ENCODE data around the gene PHLDB3.
"Not testable (repeated sequence)": the region's sequence is repeated elsewhere in the genome, so short reads cannot be mapped to it uniquely, and the experiment has no call there.

DNA sequence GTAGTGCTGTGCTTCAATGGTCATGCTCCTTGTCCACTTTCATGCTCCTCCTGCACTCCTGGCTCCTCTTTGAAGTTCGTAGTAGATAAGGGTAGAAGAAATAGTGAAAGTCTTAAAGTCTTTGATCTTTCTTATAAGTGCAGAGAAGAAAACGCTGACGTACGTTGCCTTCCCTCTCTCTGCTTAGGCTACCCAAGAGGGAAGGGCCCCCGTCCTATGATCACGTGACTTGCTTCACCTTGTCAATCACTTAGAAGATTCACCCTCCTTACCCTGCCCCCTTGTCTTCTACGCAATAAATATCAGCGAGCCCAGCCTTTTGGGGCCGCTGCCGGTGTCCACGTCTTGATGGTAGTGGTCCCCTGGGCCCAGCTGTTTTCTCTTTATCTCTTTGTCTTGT lies 67.3 kb downstream of the PHLDB3 start:
- TF ChIP-seq EZH2, CTCF (IDR thresholded peaks at IDR 0.05): not testable (repeated sequence)

All from neural progenitor cell (in vitro differentiated cells).